GM13977 (cell line): ENCODE data around the gene PROC.

Experiments
- DNase-seq: peaks from one replicate; pipeline ENCODE4 v3.0.0; 2012; ENCODE audit warnings: low spot score
- in situ Hi-C: fragments of 300-500 bp; cut with MboI; formaldehyde crosslinking; loops from one replicate; pipeline ENCODE4 v1.12.0; 2022; ENCODE audit warnings: low sequenced_read_pairs, low pct_unique_long_range_greater_than_20kb, mixed read lengths, inconsistent platforms; ENCODE audit not compliant: unreplicated experiment
- TF ChIP-seq, protein P1 (sequence below): IDR thresholded peaks from 2 replicates; pipeline ENCODE4 v1.5.1; 2012; ENCODE audit warnings: mild to moderate bottlenecking, control low read depth; ENCODE audit not compliant: insufficient read depth; ENCODE audit errors: extremely low read depth, missing control alignments

PROC gene

DNA sequence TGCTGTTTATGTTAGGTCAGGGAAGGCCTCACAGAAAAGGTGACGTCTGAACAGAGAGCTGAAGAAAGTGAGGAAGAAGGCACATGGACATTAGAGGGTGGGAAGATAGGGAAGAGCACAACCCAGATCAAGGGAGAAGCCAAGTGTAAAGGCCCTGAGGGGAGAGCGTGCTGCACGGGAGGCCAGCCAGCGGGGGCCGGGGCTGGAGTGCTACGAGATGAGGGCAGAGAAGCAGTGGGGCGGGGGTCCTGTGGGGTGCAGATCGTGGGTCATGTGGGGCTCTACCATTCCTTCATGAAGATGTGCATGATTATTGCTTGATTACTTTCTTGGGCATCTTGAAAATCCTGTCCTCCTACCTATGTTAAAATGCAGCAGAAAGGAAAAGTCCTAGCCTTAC is 50.8 kb downstream of the PROC start:
- no peak for DNase-seq
- TF ChIP-seq, protein P1, sequence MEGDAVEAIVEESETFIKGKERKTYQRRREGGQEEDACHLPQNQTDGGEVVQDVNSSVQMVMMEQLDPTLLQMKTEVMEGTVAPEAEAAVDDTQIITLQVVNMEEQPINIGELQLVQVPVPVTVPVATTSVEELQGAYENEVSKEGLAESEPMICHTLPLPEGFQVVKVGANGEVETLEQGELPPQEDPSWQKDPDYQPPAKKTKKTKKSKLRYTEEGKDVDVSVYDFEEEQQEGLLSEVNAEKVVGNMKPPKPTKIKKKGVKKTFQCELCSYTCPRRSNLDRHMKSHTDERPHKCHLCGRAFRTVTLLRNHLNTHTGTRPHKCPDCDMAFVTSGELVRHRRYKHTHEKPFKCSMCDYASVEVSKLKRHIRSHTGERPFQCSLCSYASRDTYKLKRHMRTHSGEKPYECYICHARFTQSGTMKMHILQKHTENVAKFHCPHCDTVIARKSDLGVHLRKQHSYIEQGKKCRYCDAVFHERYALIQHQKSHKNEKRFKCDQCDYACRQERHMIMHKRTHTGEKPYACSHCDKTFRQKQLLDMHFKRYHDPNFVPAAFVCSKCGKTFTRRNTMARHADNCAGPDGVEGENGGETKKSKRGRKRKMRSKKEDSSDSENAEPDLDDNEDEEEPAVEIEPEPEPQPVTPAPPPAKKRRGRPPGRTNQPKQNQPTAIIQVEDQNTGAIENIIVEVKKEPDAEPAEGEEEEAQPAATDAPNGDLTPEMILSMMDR: no peak
- in situ Hi-C loops: no loop called here

DNA sequence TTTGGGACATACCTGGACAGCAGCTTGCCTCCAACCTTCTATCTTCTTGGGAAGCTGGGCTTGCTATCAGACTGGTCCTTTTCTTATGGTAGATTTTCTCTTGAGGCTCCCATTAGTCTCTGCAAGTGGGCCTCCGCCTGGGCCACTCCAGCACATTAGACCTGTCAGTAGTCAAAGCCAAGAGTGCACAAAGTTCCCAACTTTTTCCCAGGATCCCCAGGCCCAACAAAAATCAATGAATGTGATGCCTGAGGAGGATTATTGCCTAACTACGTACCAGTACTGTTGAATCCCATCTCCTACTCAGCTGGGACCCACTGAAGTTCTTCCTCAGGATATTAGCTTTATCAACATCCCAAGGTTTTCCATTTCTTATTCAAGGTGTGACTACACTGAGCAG is 51.7 kb downstream of the PROC start:
- in situ Hi-C loops: no loop called here
- TF ChIP-seq, protein P1: no peak
- DNase-seq: no peak

DNA sequence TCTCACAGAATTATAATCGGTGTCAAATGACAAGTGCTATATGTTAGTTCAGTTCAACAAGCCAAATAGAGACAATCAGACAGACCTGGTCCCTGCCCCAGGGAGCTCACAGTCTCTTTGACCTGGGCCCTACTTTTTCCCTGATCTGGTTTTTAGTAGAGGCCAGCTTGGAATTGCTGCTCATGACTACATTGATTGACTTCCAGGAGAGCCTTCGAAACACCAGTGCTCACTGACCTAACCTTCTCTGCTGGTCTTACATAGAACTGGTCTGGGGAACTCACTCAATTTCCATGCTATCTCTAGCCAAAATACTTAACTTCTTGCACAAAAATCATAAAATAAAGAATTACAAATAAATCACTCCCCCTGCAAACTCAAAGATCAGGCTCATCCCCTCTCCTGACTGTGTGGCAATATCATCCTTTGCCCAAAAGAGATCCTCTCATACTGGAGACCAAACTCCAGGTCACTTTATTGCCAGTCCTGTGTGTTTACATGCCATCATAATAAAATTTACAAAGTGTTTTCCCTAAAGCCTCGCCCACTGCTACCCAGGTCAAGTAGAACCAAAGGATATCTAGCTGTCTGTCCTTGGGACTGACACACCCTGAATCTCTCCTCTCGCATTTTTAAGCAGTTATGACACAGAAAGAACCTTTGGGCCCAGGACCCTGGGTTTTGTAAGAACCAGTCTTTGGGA is 53.2 kb downstream of the PROC start:
- DNase-seq: no peak
- in situ Hi-C loops: no loop called here
- TF ChIP-seq, protein P1: no peak

DNA sequence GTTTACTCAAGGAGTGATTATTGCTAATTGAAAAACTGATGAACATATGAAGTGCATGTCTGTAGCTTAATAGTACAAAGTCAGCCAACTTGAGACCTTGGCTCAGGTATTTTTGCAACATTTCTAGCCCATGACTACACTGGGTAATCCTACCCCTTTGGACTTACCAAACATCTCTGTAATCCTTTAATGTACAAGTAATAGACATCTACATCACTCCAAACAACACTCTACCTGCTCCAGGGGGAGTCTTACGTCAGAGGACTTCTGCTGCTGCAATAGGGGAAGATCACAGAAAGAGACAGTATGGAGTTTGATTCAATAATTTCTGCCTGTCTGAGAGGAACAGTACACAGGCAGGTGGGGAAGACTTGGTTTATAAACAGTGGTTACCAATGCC is 54.0 kb downstream of the PROC start:
- in situ Hi-C loops: no loop called here
- DNase-seq: no peak
- TF ChIP-seq, protein P1: no peak

DNA sequence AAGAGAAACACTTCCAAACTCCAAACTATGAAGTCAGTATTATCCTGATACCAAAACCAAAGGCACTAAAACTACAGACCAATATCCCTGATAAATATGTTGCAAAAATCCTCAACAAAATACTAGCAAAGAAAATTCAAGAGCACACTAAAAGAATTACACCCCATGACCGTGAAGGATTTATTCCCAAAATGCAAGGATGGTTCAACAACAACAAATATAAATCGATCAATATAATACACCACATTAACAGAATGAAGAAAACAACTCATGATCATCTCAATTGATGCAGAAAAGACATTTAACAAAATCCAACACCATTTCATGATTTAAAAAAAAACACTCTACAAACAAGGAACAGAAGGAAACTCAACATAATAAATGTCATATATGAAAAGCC is 57.6 kb downstream of the PROC start:
- TF ChIP-seq, protein P1: no peak
- DNase-seq: no peak
- in situ Hi-C loops: no loop called here
